Upper lobe of left lung (tissue), 6 donors: ENCODE results near the gene TNRC6C. TPM values are rescaled to one million over a fixed set of nuclear protein-coding genes. Genes with fewer than 3 reads are reported as not detected.

Experiments used
- ATAC-seq, 2 donors: fragments of 200-7000 bp; cut with Tn5 transposase; one replicate each; pipeline ENCODE4 v1.9.1; 2022; ENCODE audit warnings: mild to moderate bottlenecking in 2 of 2, moderate library complexity in 2 of 2; ENCODE audit not compliant: low FRiP score in 2 of 2
- DNase-seq, 2 donors: peaks; one replicate each; pipeline ENCODE4 v3.0.0-alpha.2; 2019 to 2020
- H3K27ac ChIP-seq, 4 donors: fragments of 200-600 bp; sonication (generic); one replicate each; pipeline ENCODE4 v1.5.1; 2016 to 2019
- H3K27me3 ChIP-seq, 4 donors: fragments of 200-600 bp; sonication (generic); one replicate each; pipeline ENCODE4 v1.5.1; 2017 to 2019
- H3K36me3 ChIP-seq, 4 donors: fragments of 200-600 bp; sonication (generic); one replicate each; pipeline ENCODE4 v1.5.1; 2016 to 2019
- H3K4me1 ChIP-seq, 4 donors: fragments of 200-600 bp; sonication (generic); one replicate each; pipeline ENCODE4 v1.5.1; 2018 to 2019
- H3K4me3 ChIP-seq, 4 donors: fragments of 200-600 bp; sonication (generic); one replicate each; pipeline ENCODE4 v1.5.1; 2017 to 2019; ENCODE audit warnings: mild to moderate bottlenecking in 2 of 4, moderate library complexity in 1 of 4
- H3K9me3 ChIP-seq, 4 donors: fragments of 200-600 bp; sonication (generic); one replicate each; pipeline ENCODE4 v1.5.1; 2018 to 2019
- EP300 ChIP-seq, 4 donors: sonication (generic); formaldehyde crosslinking; IDR thresholded peaks; one replicate each; pipeline ENCODE4 v1.5.1; 2017; ENCODE audit warnings: antibody characterized with exemption in 4 of 4, control low read depth in 2 of 4
- POLR2A ChIP-seq, 4 donors: fragments of 450-650 bp; IDR thresholded peaks; one replicate each; pipeline ENCODE4 v1.5.1; 2016 to 2017; ENCODE audit warnings: antibody characterized with exemption in 4 of 4, mild to moderate bottlenecking in 2 of 4
- POLR2AphosphoS5 ChIP-seq, 2 donors: sonication (generic); formaldehyde crosslinking; IDR thresholded peaks; one replicate each; pipeline ENCODE4 v1.5.1; 2017; ENCODE audit warnings: antibody characterized with exemption in 2 of 2
- WGBS, 2 donors: methylation state at CpG; one replicate each; pipeline ENCODE4 v1.1.5; 2017 to 2018; 5-methylcytosine and 5-hydroxymethylcytosine counted together
- total RNA-seq, 6 donors: library from RNA; depleted of rRNA in 4 of 6; stranded (reverse); fragments of >200 nt in 4 of 6; gene quantifications; one replicate each; pipeline versions ENCODE4 v1.1.0 to v1.2.1, GENCODE V29; 2016 to 2021
- TF ChIP-seq, protein P1 (sequence below), 6 experiments: fragments of 450-650 bp in 4 of 6; fragments of 200-600 bp in 2 of 6; sonication (generic) in 2 of 6; IDR thresholded peaks; one replicate each; pipeline ENCODE4 v1.5.1; 2016 to 2019; ENCODE audit warnings: antibody characterized with exemption in 6 of 6
- donor health status: DM: no; HTN: no; CAD: no; lungs with moderate emphysema.
- donor health status: DM: no; HTN: yes; CAD: no; lungs with severe emphysema.

The TNRC6C gene
- total RNA-seq, 6 donors from 2014 or later = 8.7 to 38.8 (median 14.7) TPM

DNA sequence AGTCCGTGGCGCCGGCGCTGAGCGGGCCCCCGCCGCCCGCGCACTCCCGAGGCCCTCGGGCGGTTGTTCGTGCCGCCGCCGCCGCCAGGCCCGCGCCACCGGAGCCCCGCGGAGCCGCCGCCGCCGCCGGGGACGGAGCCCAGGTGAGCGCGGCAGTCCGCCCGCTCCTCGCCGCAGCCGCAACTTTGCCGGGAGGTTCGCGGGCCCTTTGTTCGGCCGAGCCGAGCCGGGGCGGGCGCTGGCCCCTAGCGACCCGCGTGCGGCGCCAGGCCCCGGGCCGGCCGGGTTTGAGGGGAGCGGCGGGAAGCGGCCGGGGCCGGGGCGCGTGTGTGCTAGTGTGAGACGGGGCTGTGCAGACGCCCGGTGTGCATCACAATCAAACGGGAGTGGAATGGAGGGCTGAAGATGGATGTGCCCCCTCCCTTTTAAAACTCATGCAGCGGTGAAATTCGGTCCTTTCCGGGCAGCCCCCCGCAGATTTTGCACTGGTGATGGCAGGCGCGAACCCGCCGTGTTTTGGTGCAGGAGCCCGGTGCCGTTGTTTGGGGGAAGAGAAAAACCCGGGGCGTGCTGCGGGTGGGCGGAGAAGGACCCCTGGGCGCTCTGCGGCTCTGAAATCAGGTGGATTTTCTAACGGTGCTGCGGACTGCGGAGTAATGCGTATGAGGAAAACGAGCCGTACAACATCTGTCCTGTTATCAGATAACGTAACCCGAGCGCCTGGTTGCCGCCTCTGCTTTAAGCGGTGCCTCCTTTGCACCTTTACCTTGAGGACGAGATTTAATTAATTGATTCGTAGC lies 823 bp downstream of the TNRC6C start:
- Histone ChIP-seq H3K4me1 (peaks cover 18 to 39% (median 22%) of the 10 kb centered on the region in 4 donors), H3K4me3 (peak overlapping the region; percentile 4 to 94 (median 90)), H3K36me3 (no peaks in the 10 kb centered on the region), H3K9me3 (no peaks in the 10 kb centered on the region), H3K27ac (peak overlapping the region in 2 of 4 donors; percentile 50 to 86), H3K27me3 (no peaks in the 10 kb centered on the region)
- no peak for ATAC-seq
- peak in 1 of 4 donors; percentile 30 for TF ChIP-seq POLR2A (IDR thresholded peaks at IDR 0.05)
- TF ChIP-seq, protein P1, sequence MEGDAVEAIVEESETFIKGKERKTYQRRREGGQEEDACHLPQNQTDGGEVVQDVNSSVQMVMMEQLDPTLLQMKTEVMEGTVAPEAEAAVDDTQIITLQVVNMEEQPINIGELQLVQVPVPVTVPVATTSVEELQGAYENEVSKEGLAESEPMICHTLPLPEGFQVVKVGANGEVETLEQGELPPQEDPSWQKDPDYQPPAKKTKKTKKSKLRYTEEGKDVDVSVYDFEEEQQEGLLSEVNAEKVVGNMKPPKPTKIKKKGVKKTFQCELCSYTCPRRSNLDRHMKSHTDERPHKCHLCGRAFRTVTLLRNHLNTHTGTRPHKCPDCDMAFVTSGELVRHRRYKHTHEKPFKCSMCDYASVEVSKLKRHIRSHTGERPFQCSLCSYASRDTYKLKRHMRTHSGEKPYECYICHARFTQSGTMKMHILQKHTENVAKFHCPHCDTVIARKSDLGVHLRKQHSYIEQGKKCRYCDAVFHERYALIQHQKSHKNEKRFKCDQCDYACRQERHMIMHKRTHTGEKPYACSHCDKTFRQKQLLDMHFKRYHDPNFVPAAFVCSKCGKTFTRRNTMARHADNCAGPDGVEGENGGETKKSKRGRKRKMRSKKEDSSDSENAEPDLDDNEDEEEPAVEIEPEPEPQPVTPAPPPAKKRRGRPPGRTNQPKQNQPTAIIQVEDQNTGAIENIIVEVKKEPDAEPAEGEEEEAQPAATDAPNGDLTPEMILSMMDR (IDR thresholded peaks at IDR 0.05) = no peak
- WGBS, 2 donors = 1% methylated on average over 17 to 45 of the region's 92 CpGs
- DNase-seq = peak in 1 of 2 donors; percentile 89

GRCh38 chr17:77959926-77960521 lies 1.5 kb downstream of the TNRC6C start:
- TF ChIP-seq POLR2AphosphoS5 (IDR thresholded peaks at IDR 0.05) = no peak
- TF ChIP-seq EP300 (IDR thresholded peaks at IDR 0.05) = no peak
- TF ChIP-seq POLR2A (IDR thresholded peaks at IDR 0.05) = no peak
- TF ChIP-seq, protein P1 (IDR thresholded peaks at IDR 0.05) = no peak
- no peaks in the 10 kb centered on the region for H3K27me3 ChIP-seq
- peak overlapping the region in 3 of 4 donors; percentile 88 to 94 (median 91) for H3K4me3 ChIP-seq
- 28 to 58% methylated on average over 23 of the region's 23 CpGs for WGBS, 2 donors
- no peaks in the 10 kb centered on the region for H3K9me3 ChIP-seq
- no peaks in the 10 kb centered on the region for H3K36me3 ChIP-seq
- peaks cover 18 to 45% (median 22%) of the 10 kb centered on the region in 4 donors for H3K4me1 ChIP-seq
- H3K27ac ChIP-seq = peak overlapping the region in 2 of 4 donors; percentile 50 to 86
- DNase-seq (no peak), ATAC-seq (no peak)

GRCh38 chr17:77961741-77962140 lies 3.2 kb downstream of the TNRC6C start:
- Histone ChIP-seq H3K36me3 (no peaks in the 10 kb centered on the region), H3K9me3 (no peaks in the 10 kb centered on the region)
- TF ChIP-seq POLR2AphosphoS5 (IDR thresholded peaks at IDR 0.05) (no peak), EP300 (IDR thresholded peaks at IDR 0.05) (no peak), POLR2A (IDR thresholded peaks at IDR 0.05) (no peak)
- TF ChIP-seq, protein P1 (IDR thresholded peaks at IDR 0.05) = no peak

GRCh38 chr17:77962348-77962747 lies 3.8 kb downstream of the TNRC6C start:
- 86 to 89% methylated on average over 6 of the region's 6 CpGs for WGBS, 2 donors
- no peak overlapping the region for H3K27ac ChIP-seq
- no peaks in the 10 kb centered on the region for H3K27me3 ChIP-seq
- ATAC-seq (no peak), DNase-seq (no peak)
- H3K36me3 ChIP-seq = no peaks in the 10 kb centered on the region
- no peaks in the 10 kb centered on the region for H3K9me3 ChIP-seq
- peaks cover 17 to 50% (median 18%) of the 10 kb centered on the region in 4 donors for H3K4me1 ChIP-seq
- no peak for TF ChIP-seq EP300 (IDR thresholded peaks at IDR 0.05)
- TF ChIP-seq POLR2A (IDR thresholded peaks at IDR 0.05) = no peak
- no peak for TF ChIP-seq POLR2AphosphoS5 (IDR thresholded peaks at IDR 0.05)
- TF ChIP-seq, protein P1 (IDR thresholded peaks at IDR 0.05) = no peak
- no peak overlapping the region for H3K4me3 ChIP-seq

More at GRCh38 chr17:77961741-77962140, 3.2 kb downstream of the TNRC6C start:
- H3K27me3 ChIP-seq = no peaks in the 10 kb centered on the region
- H3K27ac ChIP-seq = no peak overlapping the region
- no peak for ATAC-seq
- no peak for DNase-seq
- no peak overlapping the region for H3K4me3 ChIP-seq
- peaks cover 18 to 53% (median 22%) of the 10 kb centered on the region in 4 donors for H3K4me1 ChIP-seq
- 91% methylated on average over 4 of the region's 4 CpGs for WGBS, 2 donors
